ENCODE results near the gene C1orf232. TPM values are rescaled to one million over a fixed set of nuclear protein-coding genes. Genes with fewer than 3 reads are reported as not detected.
A peak's percentile ranks its signal among the peaks of the same experiment; 100 is the strongest.

C1orf232 gene
- total and polyA plus RNA-seq, 2 of the 8 experiments (the other 6 are each of a cell fraction or from before 2014, with no cell fraction given) = not detected

DNA sequence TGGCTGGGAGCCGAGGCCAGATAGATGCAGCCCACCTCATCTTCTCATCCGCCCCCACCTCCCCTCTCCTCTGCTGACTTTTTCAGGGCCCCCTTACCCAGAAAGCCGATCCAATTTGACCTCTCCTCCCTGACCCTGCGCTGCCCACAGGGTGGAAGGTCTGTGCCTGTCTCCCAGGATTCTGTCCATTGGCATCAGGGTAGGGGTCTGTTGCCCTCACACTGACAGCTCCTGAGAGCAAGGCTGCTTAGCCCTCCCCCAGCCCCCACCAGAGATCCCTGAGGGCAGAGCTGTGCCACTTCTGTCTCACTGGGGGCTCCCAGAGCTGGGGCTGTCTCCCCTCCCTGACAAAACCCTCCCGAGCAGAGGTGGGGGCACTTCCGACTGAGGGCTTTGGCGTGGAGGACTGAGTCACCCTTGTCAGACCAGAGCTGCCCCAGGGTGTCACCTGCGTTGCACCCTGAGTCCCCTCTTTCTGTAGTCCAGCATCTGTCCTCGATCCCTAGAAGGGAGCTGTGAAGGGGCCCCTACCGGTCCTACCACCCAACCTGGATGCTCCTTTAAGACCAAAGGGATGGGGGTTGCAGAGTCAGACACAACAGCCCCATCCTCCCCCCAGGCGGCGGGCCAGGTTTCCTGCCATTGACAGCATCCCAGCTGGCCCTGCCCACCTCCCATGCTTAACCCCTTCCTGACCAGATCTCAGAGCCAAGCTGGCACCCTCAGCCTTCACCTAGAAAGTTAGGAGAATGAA is 12.3 kb downstream of the C1orf232 start (continued):
- no peak for TF ChIP-seq RAD21 (IDR thresholded peaks at IDR 0.05 in 1 of 2, conservative IDR thresholded peaks at IDR 0.05 in 1 of 2; ENCODE audit: low read depth in 2 of 2, low read length in 2 of 2)
- TF ChIP-seq SUZ12 (IDR thresholded peaks at IDR 0.05; ENCODE audit: low read length) = 0 out of 2 replicates have a peak, but pooled peaks have one; percentile 13
- TF ChIP-seq SIN3A (conservative IDR thresholded peaks at IDR 0.05 in 1 of 2, IDR thresholded peaks at IDR 0.05 in 1 of 2; ENCODE audit: low read depth in 1 of 2, low read length in 2 of 2) = peak; percentile 79 to 88; a peak in 2 of 4 replicates

Data from H1 (cell line).